Rectal smooth muscle tissue (tissue), 1 donor: Measurements from ENCODE around the gene BIRC7.

Experiments used
- H3K27ac ChIP-seq: one replicate; pipeline ENCODE4 v1.7.0; 2013; ENCODE audit warnings: low read depth, low read length, inconsistent platforms
- H3K27me3 ChIP-seq: one replicate; pipeline ENCODE4 v1.7.0; 2013; ENCODE audit warnings: low read length; ENCODE audit not compliant: control insufficient read depth, insufficient read depth
- H3K36me3 ChIP-seq: one replicate; pipeline ENCODE4 v1.7.0; 2013; ENCODE audit warnings: low read length; ENCODE audit not compliant: control insufficient read depth, insufficient read depth
- H3K4me1 ChIP-seq: one replicate; pipeline ENCODE4 v1.7.0; 2013; ENCODE audit warnings: low read length; ENCODE audit not compliant: control insufficient read depth, insufficient read depth
- H3K4me3 ChIP-seq: one replicate; pipeline ENCODE4 v1.7.0; 2013; ENCODE audit warnings: low read length
- H3K9ac ChIP-seq: one replicate; pipeline ENCODE4 v1.7.0; 2013; ENCODE audit warnings: low read length

Gene BIRC7

GRCh38 chr20:63269724-63270123, 34.0 kb downstream of the BIRC7 start:
- Histone ChIP-seq H3K4me1 (peaks cover 8% of the 10 kb centered on the region), H3K36me3 (no peaks in the 10 kb centered on the region)

GRCh38 chr20:63270606-63271325, 35.1 kb downstream of the BIRC7 start:
- H3K36me3 ChIP-seq, result no peaks in the 10 kb centered on the region
- no peak overlapping the region for H3K4me3 ChIP-seq
- peaks cover 8% of the 10 kb centered on the region for H3K4me1 ChIP-seq
- H3K27me3 ChIP-seq, result no peaks in the 10 kb centered on the region
- H3K27ac ChIP-seq, result no peak overlapping the region
- H3K9ac ChIP-seq, result no peak overlapping the region

More at GRCh38 chr20:63269724-63270123, 34.0 kb downstream of the BIRC7 start:
- Histone ChIP-seq H3K27ac (no peak overlapping the region), H3K27me3 (no peaks in the 10 kb centered on the region), H3K9ac (no peak overlapping the region), H3K4me3 (no peak overlapping the region)

- H3K9ac ChIP-seq, result peak within 1 kb of the TSS; percentile 66
- H3K27me3 ChIP-seq, result no peaks in the 10 kb centered on the region
- peak within 1 kb of the TSS; percentile 85 for H3K4me3 ChIP-seq
- peaks cover 8% of the 10 kb centered on the region for H3K4me1 ChIP-seq
- peak within 1 kb of the TSS; percentile 61 for H3K27ac ChIP-seq
- H3K36me3 ChIP-seq, result peaks cover 11% of the 10 kb centered on the region
Observed at GRCh38 chr20:63272105-63273058, 36.7 kb downstream of the BIRC7 start, which contains the start of gene ARFGAP1. TSS of gene ARFGAP1 (plus strand) at chr20:63272813. CDS start at chr20:63275581, 2,768 bp downstream.

- H3K27ac ChIP-seq, result peak overlapping the region; percentile 61
- peaks cover 18% of the 10 kb centered on the region for H3K36me3 ChIP-seq
- H3K27me3 ChIP-seq, result no peaks in the 10 kb centered on the region
- H3K4me3 ChIP-seq, result peak overlapping the region; percentile 85
- peaks cover 8% of the 10 kb centered on the region for H3K4me1 ChIP-seq
- peak overlapping the region; percentile 66 for H3K9ac ChIP-seq
Observed at GRCh38 chr20:63273059-63273579, 37.4 kb downstream of the BIRC7 start.

GRCh38 chr20:63273635-63274380, 38.1 kb downstream of the BIRC7 start:
- Histone ChIP-seq H3K4me3 (peak overlapping the region; percentile 85), H3K36me3 (peaks cover 22% of the 10 kb centered on the region), H3K27me3 (no peaks in the 10 kb centered on the region), H3K9ac (peak overlapping the region; percentile 59), H3K27ac (no peak overlapping the region), H3K4me1 (peaks cover 8% of the 10 kb centered on the region)

GRCh38 chr20:63274381-63275228, 38.9 kb downstream of the BIRC7 start:
- peaks cover 23% of the 10 kb centered on the region for H3K36me3 ChIP-seq
- no peak overlapping the region for H3K9ac ChIP-seq
- no peaks in the 10 kb centered on the region for H3K27me3 ChIP-seq
- H3K4me1 ChIP-seq, result peaks cover 8% of the 10 kb centered on the region
- H3K27ac ChIP-seq, result no peak overlapping the region
- H3K4me3 ChIP-seq, result peak overlapping the region; percentile 1

- Histone ChIP-seq H3K36me3 (peaks cover 24% of the 10 kb centered on the region), H3K4me1 (peaks cover 8% of the 10 kb centered on the region), H3K9ac (no peak overlapping the region), H3K27me3 (no peaks in the 10 kb centered on the region), H3K27ac (no peak overlapping the region), H3K4me3 (no peak overlapping the region)
Observed at GRCh38 chr20:63275825-63276224, 40.1 kb downstream of the BIRC7 start.

GRCh38 chr20:63276956-63277355, 41.3 kb downstream of the BIRC7 start:
- Histone ChIP-seq H3K9ac (no peak overlapping the region), H3K4me3 (no peak overlapping the region), H3K27me3 (no peaks in the 10 kb centered on the region), H3K4me1 (peaks cover 8% of the 10 kb centered on the region), H3K36me3 (peaks cover 33% of the 10 kb centered on the region), H3K27ac (no peak overlapping the region)

- peaks cover 8% of the 10 kb centered on the region for H3K4me1 ChIP-seq
- no peak overlapping the region for H3K4me3 ChIP-seq
- no peak overlapping the region for H3K9ac ChIP-seq
- H3K36me3 ChIP-seq, result peaks cover 33% of the 10 kb centered on the region
- H3K27ac ChIP-seq, result no peak overlapping the region
- H3K27me3 ChIP-seq, result no peaks in the 10 kb centered on the region
Observed at GRCh38 chr20:63277466-63278272, 42.0 kb downstream of the BIRC7 start.

GRCh38 chr20:63278661-63279060, 43.0 kb downstream of the BIRC7 start:
- H3K9ac ChIP-seq, result no peak overlapping the region
- H3K27me3 ChIP-seq, result no peaks in the 10 kb centered on the region
- H3K4me1 ChIP-seq, result peaks cover 4% of the 10 kb centered on the region
- no peak overlapping the region for H3K4me3 ChIP-seq
- peaks cover 35% of the 10 kb centered on the region for H3K36me3 ChIP-seq
- H3K27ac ChIP-seq, result no peak overlapping the region

- no peak overlapping the region for H3K9ac ChIP-seq
- peaks cover 37% of the 10 kb centered on the region for H3K36me3 ChIP-seq
- no peaks in the 10 kb centered on the region for H3K4me1 ChIP-seq
- no peak overlapping the region for H3K4me3 ChIP-seq
- H3K27me3 ChIP-seq, result no peaks in the 10 kb centered on the region
- H3K27ac ChIP-seq, result no peak overlapping the region
Observed at GRCh38 chr20:63279931-63280330, 44.2 kb downstream of the BIRC7 start.
